ENCODE data around the gene OGA. TPM values are rescaled to one million over a fixed set of nuclear protein-coding genes. Genes with fewer than 3 reads are reported as not detected.

OGA gene
- total and polyA plus RNA-seq, 2 donors (not counting 3 experiments of a cell fraction or from before 2014, with no cell fraction given), result 30.8 to 118 TPM

DNA sequence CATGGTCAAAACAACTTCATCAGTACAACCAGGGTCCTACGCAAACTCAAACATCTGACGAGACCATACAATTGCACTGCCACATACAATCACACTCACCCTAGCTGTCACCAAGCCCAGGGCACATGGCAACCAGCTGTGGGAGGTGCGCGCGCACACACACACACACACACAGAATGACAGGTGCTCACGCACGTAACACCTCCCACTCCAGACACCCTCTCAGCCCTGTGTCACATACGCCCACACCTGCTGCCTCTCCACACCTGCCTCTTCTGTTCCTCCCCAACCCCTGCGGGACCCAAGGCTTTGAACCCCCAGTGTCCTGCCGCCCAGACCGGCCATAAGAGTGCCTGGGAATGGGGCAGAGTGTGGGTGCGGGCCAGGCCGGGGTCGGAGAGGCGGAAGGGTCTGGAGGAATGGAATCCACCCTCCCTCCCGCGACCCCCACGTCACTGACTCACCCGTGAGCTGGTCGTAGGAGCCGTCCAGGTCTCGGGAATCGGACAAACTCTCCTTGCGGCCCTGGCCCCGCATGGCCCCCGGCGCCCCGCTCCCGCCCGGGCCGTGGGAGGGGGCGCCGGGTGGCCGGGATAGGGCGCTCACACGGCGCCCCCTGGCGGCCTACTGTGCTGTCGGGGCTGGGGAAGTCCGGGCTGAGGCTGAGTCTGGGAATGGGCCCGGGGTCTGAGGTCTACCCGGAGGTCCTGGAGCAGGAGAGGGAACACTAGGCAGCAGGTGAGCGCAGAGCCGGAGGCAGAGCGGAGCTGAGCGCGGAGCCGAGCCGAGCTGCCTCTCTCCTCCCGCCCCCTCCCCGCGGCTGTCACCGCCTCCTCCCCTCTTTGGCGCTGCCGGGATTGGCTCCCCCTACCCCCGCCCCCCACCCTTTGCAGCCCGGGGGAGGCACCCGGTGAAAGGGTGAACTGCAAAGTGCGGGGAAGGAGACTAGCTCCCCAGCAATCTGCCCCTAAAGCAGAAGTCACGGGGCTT lies 25.1 kb upstream of the OGA start, which contains the start of gene KCNIP2:
Gene KCNIP2, minus strand, starts transcription at position 769 of the 990 bp plus-strand sequence. Its CDS starts 232 bp downstream, at position 537.
- H2AFZ ChIP-seq (ENCODE audit: low read depth, low read length), result no peak within 1 kb of the TSS
- CTCF ChIA-PET, result interaction anchor here (0.9 to 3.1 kb wide), 5 partner anchors 9 to 166 kb away, joined by 3 to 15 read pairs (median 5); no protein-coding TSS in a partner anchor
- H3K4me2 ChIP-seq (ENCODE audit: insufficient read depth, low read length), result no peak within 1 kb of the TSS
- H3K27me3 ChIP-seq (ENCODE audit: control insufficient read depth in 2 of 2, insufficient read depth in 2 of 2, low read length in 2 of 2), result no peaks in the 10 kb centered on the region
- H3K36me3 ChIP-seq (ENCODE audit: control insufficient read depth in 2 of 2, extremely low read depth in 1 of 2, insufficient read depth in 2 of 2, low read length in 2 of 2), result no peaks in the 10 kb centered on the region
- no peak within 1 kb of the TSS for H3K9ac ChIP-seq (replicated peaks; ENCODE audit: extremely low read depth, insufficient read depth, low read length)
- no peaks in the 10 kb centered on the region for H3K79me2 ChIP-seq (ENCODE audit: control insufficient read depth, insufficient read depth, low read length)
- intact Hi-C loops (cut with micrococcal nuclease) (no loop called here), dilution Hi-C loops (cut with MboI; ENCODE audit: extremely low pct_ligation_motif_present, low sequenced_read_pairs) (no loop called here)
- POLR2A ChIA-PET, result no interaction called here
- TF ChIP-seq POLR2AphosphoS5 (IDR thresholded peaks at IDR 0.05; ENCODE audit: insufficient read depth, low read depth, low read length), result no peak
- TF ChIP-seq, protein P1, sequence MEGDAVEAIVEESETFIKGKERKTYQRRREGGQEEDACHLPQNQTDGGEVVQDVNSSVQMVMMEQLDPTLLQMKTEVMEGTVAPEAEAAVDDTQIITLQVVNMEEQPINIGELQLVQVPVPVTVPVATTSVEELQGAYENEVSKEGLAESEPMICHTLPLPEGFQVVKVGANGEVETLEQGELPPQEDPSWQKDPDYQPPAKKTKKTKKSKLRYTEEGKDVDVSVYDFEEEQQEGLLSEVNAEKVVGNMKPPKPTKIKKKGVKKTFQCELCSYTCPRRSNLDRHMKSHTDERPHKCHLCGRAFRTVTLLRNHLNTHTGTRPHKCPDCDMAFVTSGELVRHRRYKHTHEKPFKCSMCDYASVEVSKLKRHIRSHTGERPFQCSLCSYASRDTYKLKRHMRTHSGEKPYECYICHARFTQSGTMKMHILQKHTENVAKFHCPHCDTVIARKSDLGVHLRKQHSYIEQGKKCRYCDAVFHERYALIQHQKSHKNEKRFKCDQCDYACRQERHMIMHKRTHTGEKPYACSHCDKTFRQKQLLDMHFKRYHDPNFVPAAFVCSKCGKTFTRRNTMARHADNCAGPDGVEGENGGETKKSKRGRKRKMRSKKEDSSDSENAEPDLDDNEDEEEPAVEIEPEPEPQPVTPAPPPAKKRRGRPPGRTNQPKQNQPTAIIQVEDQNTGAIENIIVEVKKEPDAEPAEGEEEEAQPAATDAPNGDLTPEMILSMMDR (IDR thresholded peaks at IDR 0.05; ENCODE audit: extremely low read depth in 1 of 2, insufficient read depth in 1 of 2, low read depth in 1 of 2, low read length in 2 of 2), result peak; percentile 67 to 71
- peak; percentile 25 for TF ChIP-seq EZH2 (IDR thresholded peaks at IDR 0.05; ENCODE audit: borderline replicate concordance, low read depth, low read length, severe bottlenecking)
- no peak within 1 kb of the TSS for H3K4me3 ChIP-seq (replicated peaks in 1 of 3; ENCODE audit: insufficient read depth in 1 of 3, low read depth in 1 of 3, low read length in 3 of 3)
- H4K20me1 ChIP-seq (replicated peaks; ENCODE audit: control insufficient read depth, extremely low read depth, insufficient read depth, low read length), result no peaks in the 10 kb centered on the region
- H3K9me1 ChIP-seq (replicated peaks; ENCODE audit: control insufficient read depth, extremely low read depth, insufficient read depth, low read length), result no peaks in the 10 kb centered on the region
- DNase-seq (ENCODE audit: low read depth, low spot score) (no peak), FAIRE-seq (no peak)
- H3K4me1 ChIP-seq (ENCODE audit: control insufficient read depth, extremely low read depth, insufficient read depth, low read length), result peaks cover 23% of the 10 kb centered on the region
- H3K9me3 ChIP-seq (replicated peaks; ENCODE audit: control insufficient read depth, insufficient read depth, low read length), result no peaks in the 10 kb centered on the region
- BruUV-seq (replicated peaks), result no TSS peak
- no peak within 1 kb of the TSS for H3K27ac ChIP-seq (ENCODE audit: insufficient read depth, low read depth, low read length)
